Activated naive CD8-positive, alpha-beta T cell treated with anti-CD3 and anti-CD28 coated beads, Interleukin-2, amount 10 ng/mL, durations not matched to agents 7 days and 5 days (primary cell): ENCODE data around the gene SNX32. TPM values are rescaled to one million over a fixed set of nuclear protein-coding genes. Genes with fewer than 3 reads are reported as not detected.
"Not testable (repeated sequence)": the region's sequence is repeated elsewhere in the genome, so short reads cannot be mapped to it uniquely, and the experiment has no call there.

Experiments
- ATAC-seq: fragments of 150-1000 bp; cut with Tn5 transposase; one replicate; pipeline ENCODE4 v1.10.0; 2021; ENCODE audit warnings: low read depth, moderate library complexity
- POLR2A ChIA-PET: fragments of 350-600 bp; sonication (Branson Sonifier 250); formaldehyde crosslinking; loops from one replicate; lab custom pipeline; 2021; ENCODE audit warnings: antibody characterized with exemption; lab: Charles Lee
- DNase-seq: peaks from one replicate; pipeline ENCODE4 v3.0.0; 2021
- H3K27ac Mint-ChIP-seq: one replicate; pipeline ENCODE4 v1.8.0; 2022; ENCODE audit warnings: mild to moderate bottlenecking, mixed read lengths
- H3K27me3 Mint-ChIP-seq: one replicate; pipeline ENCODE4 v1.8.0; 2022; ENCODE audit warnings: mild to moderate bottlenecking, moderate library complexity, mixed read lengths
- H3K36me3 Mint-ChIP-seq: one replicate; pipeline ENCODE4 v1.8.0; 2021; ENCODE audit warnings: mild to moderate bottlenecking, mixed read lengths
- H3K4me1 Mint-ChIP-seq: one replicate; pipeline ENCODE4 v1.8.0; 2021; ENCODE audit warnings: mixed read lengths
- H3K4me3 Mint-ChIP-seq: one replicate; pipeline ENCODE4 v1.8.0; 2022; ENCODE audit warnings: mild to moderate bottlenecking, moderate library complexity, mixed read lengths
- H3K9me3 Mint-ChIP-seq: one replicate; pipeline ENCODE4 v1.8.0; 2021; ENCODE audit warnings: mixed read lengths
- total RNA-seq, 2 experiments: library from RNA; stranded (reverse); gene quantifications; one replicate each; pipeline ENCODE4 v1.2.3, GENCODE V29; 2021

SNX32 gene
- total RNA-seq, 2 experiments from 2014 or later, result 2.6 to 3.6 TPM

- no peaks in the 10 kb centered on the region for H3K27me3 Mint-ChIP-seq
- no peaks in the 10 kb centered on the region for H3K9me3 Mint-ChIP-seq
- POLR2A ChIA-PET, result no interaction called here
- no peak overlapping the region for H3K27ac Mint-ChIP-seq
- H3K36me3 Mint-ChIP-seq, result no peaks in the 10 kb centered on the region
- peaks cover 3% of the 10 kb centered on the region for H3K4me1 Mint-ChIP-seq
- ATAC-seq (no peak), DNase-seq (no peak)
- no peak overlapping the region for H3K4me3 Mint-ChIP-seq
Measured at GRCh38 chr11:65822776-65823528, 10.8 kb upstream of the SNX32 start.

GRCh38 chr11:65826984-65827735 lies 6.6 kb upstream of the SNX32 start:
- POLR2A ChIA-PET, result interaction anchor here (1.9 kb wide), 1 partner anchor 25 kb away, joined by 6 read pairs; no protein-coding TSS in a partner anchor
- no peak overlapping the region for H3K4me3 Mint-ChIP-seq

GRCh38 chr11:65829459-65829858 lies 4.3 kb upstream of the SNX32 start:
- Mint-ChIP-seq H3K9me3 (no peaks in the 10 kb centered on the region), H3K4me1 (peaks cover 11% of the 10 kb centered on the region), H3K27me3 (peaks cover 20% of the 10 kb centered on the region), H3K36me3 (no peaks in the 10 kb centered on the region), H3K4me3 (no peak overlapping the region), H3K27ac (no peak overlapping the region)
- ATAC-seq (no peak), DNase-seq (no peak)
- POLR2A ChIA-PET, result no interaction called here

More at GRCh38 chr11:65826984-65827735, 6.6 kb upstream of the SNX32 start:
- Mint-ChIP-seq H3K36me3 (no peaks in the 10 kb centered on the region), H3K9me3 (no peaks in the 10 kb centered on the region), H3K27ac (no peak overlapping the region), H3K4me1 (peaks cover 8% of the 10 kb centered on the region), H3K27me3 (peaks cover 20% of the 10 kb centered on the region)
- ATAC-seq (no peak), DNase-seq (no peak)

- not testable (repeated sequence) for H3K9me3 Mint-ChIP-seq, H3K4me3 Mint-ChIP-seq
- H3K27me3 Mint-ChIP-seq, result peaks cover 20% of the 10 kb centered on the region
Measured at GRCh38 chr11:65832231-65832630, 1.5 kb upstream of the SNX32 start.

GRCh38 chr11:65834202-65834601 lies 439 bp downstream of the SNX32 start:
- Mint-ChIP-seq H3K27ac (no peak overlapping the region), H3K4me1 (peaks cover 9% of the 10 kb centered on the region), H3K9me3 (no peaks in the 10 kb centered on the region), H3K4me3 (no peak overlapping the region), H3K27me3 (peaks cover 22% of the 10 kb centered on the region), H3K36me3 (no peaks in the 10 kb centered on the region)
- POLR2A ChIA-PET, result interaction anchor here (0.8 to 2.1 kb wide), 9 partner anchors 13 to 168 kb away, joined by 3 to 16 read pairs (median 4); partner anchors contain the start of genes BANF1, CCDC85B, CFL1 and FIBP
- DNase-seq (no peak), ATAC-seq (no peak)

More at GRCh38 chr11:65832231-65832630, 1.5 kb upstream of the SNX32 start:
- not testable (repeated sequence) for DNase-seq, ATAC-seq, H3K36me3 Mint-ChIP-seq, H3K27ac Mint-ChIP-seq
- POLR2A ChIA-PET, result interaction anchor here (0.9 to 2.1 kb wide), 6 partner anchors 16 to 105 kb away, joined by 3 to 16 read pairs (median 5); partner anchors contain the start of genes CCDC85B, CFL1 and MUS81
- H3K4me1 Mint-ChIP-seq, result peaks cover 11% of the 10 kb centered on the region

GRCh38 chr11:65842144-65842543 lies 8.4 kb downstream of the SNX32 start:
- no peak overlapping the region for H3K4me3 Mint-ChIP-seq
- DNase-seq, result no peak
- ATAC-seq, result no peak
- no peaks in the 10 kb centered on the region for H3K9me3 Mint-ChIP-seq
- H3K4me1 Mint-ChIP-seq, result no peaks in the 10 kb centered on the region
- H3K36me3 Mint-ChIP-seq, result no peaks in the 10 kb centered on the region
- POLR2A ChIA-PET, result no interaction called here
- no peak overlapping the region for H3K27ac Mint-ChIP-seq
- H3K27me3 Mint-ChIP-seq, result peaks cover 2% of the 10 kb centered on the region

GRCh38 chr11:65843811-65844210 lies 10.0 kb downstream of the SNX32 start:
- H3K4me3 Mint-ChIP-seq, result no peak overlapping the region
- no peaks in the 10 kb centered on the region for H3K9me3 Mint-ChIP-seq
- H3K27ac Mint-ChIP-seq, result no peak overlapping the region
- no peaks in the 10 kb centered on the region for H3K4me1 Mint-ChIP-seq
- no peaks in the 10 kb centered on the region for H3K36me3 Mint-ChIP-seq
- peaks cover 3% of the 10 kb centered on the region for H3K27me3 Mint-ChIP-seq
- DNase-seq (no peak), ATAC-seq (no peak)
- POLR2A ChIA-PET, result interaction anchor here (0.7 to 1.4 kb wide), 3 partner anchors 10 to 46 kb away, joined by 3 read pairs; partner anchors contain the start of genes CCDC85B and SNX32

- Mint-ChIP-seq H3K36me3 (no peaks in the 10 kb centered on the region), H3K9me3 (no peaks in the 10 kb centered on the region), H3K27me3 (peaks cover 3% of the 10 kb centered on the region), H3K4me1 (no peaks in the 10 kb centered on the region), H3K4me3 (no peak overlapping the region), H3K27ac (no peak overlapping the region)
- POLR2A ChIA-PET, result interaction anchor here (1.0 to 1.4 kb wide), 2 partner anchors 11 to 46 kb away, joined by 3 read pairs; partner anchors contain the start of genes CCDC85B and SNX32
- DNase-seq (no peak), ATAC-seq (no peak)
Measured at GRCh38 chr11:65844231-65844872, 10.6 kb downstream of the SNX32 start.

GRCh38 chr11:65847746-65848145 lies 14.0 kb downstream of the SNX32 start:
- POLR2A ChIA-PET, result interaction anchor here (1.4 to 2.8 kb wide), 3 partner anchors 12 to 15 kb away, joined by 3 to 22 read pairs (median 6); partner anchors contain the start of genes MUS81 and SNX32
- no peak for ATAC-seq

GRCh38 chr11:65848693-65849092 lies 14.9 kb downstream of the SNX32 start:
- not testable (repeated sequence) for ATAC-seq, H3K9me3 Mint-ChIP-seq, H3K27ac Mint-ChIP-seq, H3K4me3 Mint-ChIP-seq, H3K27me3 Mint-ChIP-seq, H3K4me1 Mint-ChIP-seq, DNase-seq
- peaks cover 21% of the 10 kb centered on the region for H3K36me3 Mint-ChIP-seq
- POLR2A ChIA-PET, result interaction anchor here (0.9 to 5.6 kb wide), 5 partner anchors 11 to 135 kb away, joined by 3 to 25 read pairs (median 3); partner anchors contain the start of genes CCDC85B and MUS81

More at GRCh38 chr11:65847746-65848145, 14.0 kb downstream of the SNX32 start:
- no peak overlapping the region for H3K27ac Mint-ChIP-seq
- peaks cover 3% of the 10 kb centered on the region for H3K27me3 Mint-ChIP-seq
- no peak overlapping the region for H3K4me3 Mint-ChIP-seq
- DNase-seq, result no peak
- H3K36me3 Mint-ChIP-seq, result peaks cover 15% of the 10 kb centered on the region
- H3K9me3 Mint-ChIP-seq, result peaks cover 2% of the 10 kb centered on the region
- H3K4me1 Mint-ChIP-seq, result peaks cover 4% of the 10 kb centered on the region

- peaks cover 28% of the 10 kb centered on the region for H3K36me3 Mint-ChIP-seq
- H3K27ac Mint-ChIP-seq, result no peak overlapping the region
- H3K9me3 Mint-ChIP-seq, result peaks cover 2% of the 10 kb centered on the region
- no peak for DNase-seq
- peaks cover 3% of the 10 kb centered on the region for H3K27me3 Mint-ChIP-seq
- POLR2A ChIA-PET, result interaction anchor here (0.7 to 5.6 kb wide), 6 partner anchors 10 to 41 kb away, joined by 3 to 25 read pairs (median 4); partner anchors contain the start of genes CCDC85B and MUS81
- no peak overlapping the region for H3K4me3 Mint-ChIP-seq
- H3K4me1 Mint-ChIP-seq, result peaks cover 14% of the 10 kb centered on the region
- no peak for ATAC-seq
Measured at GRCh38 chr11:65849366-65849765, 15.6 kb downstream of the SNX32 start.

GRCh38 chr11:65849771-65850216 lies 16.0 kb downstream of the SNX32 start:
- Mint-ChIP-seq H3K4me3 (no peak overlapping the region), H3K36me3 (peaks cover 32% of the 10 kb centered on the region), H3K4me1 (peaks cover 17% of the 10 kb centered on the region), H3K27me3 (peaks cover 3% of the 10 kb centered on the region), H3K27ac (no peak overlapping the region), H3K9me3 (peaks cover 2% of the 10 kb centered on the region)
- DNase-seq (no peak), ATAC-seq (no peak)
- POLR2A ChIA-PET, result interaction anchor here (0.7 to 5.6 kb wide), 5 partner anchors 10 to 36 kb away, joined by 3 to 25 read pairs (median 5); partner anchors contain the start of gene MUS81
